ENCODE data around the gene PFKFB3. TPM values are rescaled to one million over a fixed set of nuclear protein-coding genes. Genes with fewer than 3 reads are reported as not detected.

The PFKFB3 gene
- total and polyA plus RNA-seq, 9 of the 15 experiments (the other 6 are each of a cell fraction or from before 2014, with no cell fraction given) = 0.46 to 21.6 (median 7.8) TPM

- TF ChIP-seq CBX5 (IDR thresholded peaks at IDR 0.05; ENCODE audit: borderline replicate concordance, low read depth) (no peak), TEAD4 (IDR thresholded peaks at IDR 0.05; ENCODE audit: low read length) (0 out of 2 replicates have a peak, but pooled peaks have one; percentile 21), TEAD4 (CRISPR knock-in tag; IDR thresholded peaks at IDR 0.05; ENCODE audit: borderline replicate concordance) (no peak), ELK1 (CRISPR knock-in tag; IDR thresholded peaks at IDR 0.05) (no peak), ZBTB26 (CRISPR knock-in tag; IDR thresholded peaks at IDR 0.05) (no peak), MTF1 (CRISPR knock-in tag; IDR thresholded peaks at IDR 0.05; ENCODE audit: borderline replicate concordance) (no peak), POLR2AphosphoS5 (IDR thresholded peaks at IDR 0.05; ENCODE audit: control insufficient read depth, insufficient read depth, low read depth, low read length) (peak; percentile 17; the same call in 1 of the 2 replicates), NRF1 (conservative IDR thresholded peaks at IDR 0.05 in 1 of 2, IDR thresholded peaks at IDR 0.05 in 1 of 2) (no peak), STAG1 (CRISPR knock-in tag; IDR thresholded peaks at IDR 0.05; ENCODE audit: borderline replicate concordance) (no peak), HDAC2 (IDR thresholded peaks at IDR 0.05) (0 out of 2 replicates have a peak, but pooled peaks have one; percentile 22), ZNF263 (CRISPR knock-in tag; IDR thresholded peaks at IDR 0.05; ENCODE audit: borderline replicate concordance) (no peak), CBFA2T3 (IDR thresholded peaks at IDR 0.05) (peak; percentile 52; the same call in 1 of the 2 replicates), KHSRP (IDR thresholded peaks at IDR 0.05) (no peak), ZMIZ1 (IDR thresholded peaks at IDR 0.05; ENCODE audit: low read depth in 2 of 2, low read length in 2 of 2) (no peak), DIDO1 (tag; IDR thresholded peaks at IDR 0.05; ENCODE audit: low read depth) (no peak), CREB5 (CRISPR knock-in tag; IDR thresholded peaks at IDR 0.05) (no peak), DPF2 (IDR thresholded peaks at IDR 0.05) (peak; percentile 33; the same call in 1 of the 2 replicates), ZNF224 (CRISPR knock-in tag; IDR thresholded peaks at IDR 0.05) (no peak), ATF6 (CRISPR knock-in tag; IDR thresholded peaks at IDR 0.05) (no peak)
Observed at GRCh38 chr10:6164271-6165095, 38.2 kb upstream of the PFKFB3 start (continued).
